HG03571 (cell line): ENCODE data around the gene GZMA.

Experiments
- ATAC-seq: cut with Tn5 transposase; IDR thresholded peaks from one replicate; pipeline ENCODE4 v1.9.1; 2021; ENCODE audit not compliant: unreplicated experiment

Gene GZMA

DNA sequence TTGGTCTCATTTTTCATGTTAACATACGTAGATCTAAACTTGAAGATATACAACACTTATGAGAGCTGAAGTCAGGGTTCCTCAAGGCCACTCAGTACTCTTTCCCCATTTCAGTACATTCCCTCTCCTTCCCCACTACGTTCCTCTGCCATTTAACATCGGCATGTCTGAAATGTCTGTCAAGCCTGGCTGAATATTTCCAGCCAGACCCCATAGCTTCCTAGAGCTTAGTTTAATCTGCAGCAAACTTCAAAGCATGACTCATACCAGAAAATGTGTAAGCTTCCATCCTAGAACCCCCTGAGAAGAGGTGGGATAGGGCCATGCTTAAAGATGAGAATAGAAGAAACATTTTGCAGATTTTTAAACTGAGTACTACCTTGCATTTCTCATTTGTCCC is 6.2 kb downstream of the GZMA start:
- no peak for ATAC-seq

DNA sequence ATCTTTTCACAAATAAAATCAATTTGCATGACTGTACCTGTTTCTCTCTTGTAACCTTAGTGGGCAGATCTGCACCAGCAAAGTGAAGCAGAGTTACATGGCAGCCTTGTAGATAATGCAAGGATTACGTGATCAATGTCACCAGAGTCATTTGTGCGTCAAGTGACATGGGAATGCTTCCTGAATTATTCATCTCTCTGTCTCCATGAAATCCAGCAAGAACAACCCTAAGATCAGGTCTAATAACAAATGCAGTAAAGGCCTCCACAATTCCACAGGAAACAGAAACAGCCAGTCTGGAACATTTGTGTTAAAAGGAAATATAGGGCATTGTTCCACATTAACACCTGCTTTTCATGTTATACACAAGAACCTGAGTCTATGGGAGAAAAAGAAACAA is 7.8 kb downstream of the GZMA start:
- no peak for ATAC-seq

DNA sequence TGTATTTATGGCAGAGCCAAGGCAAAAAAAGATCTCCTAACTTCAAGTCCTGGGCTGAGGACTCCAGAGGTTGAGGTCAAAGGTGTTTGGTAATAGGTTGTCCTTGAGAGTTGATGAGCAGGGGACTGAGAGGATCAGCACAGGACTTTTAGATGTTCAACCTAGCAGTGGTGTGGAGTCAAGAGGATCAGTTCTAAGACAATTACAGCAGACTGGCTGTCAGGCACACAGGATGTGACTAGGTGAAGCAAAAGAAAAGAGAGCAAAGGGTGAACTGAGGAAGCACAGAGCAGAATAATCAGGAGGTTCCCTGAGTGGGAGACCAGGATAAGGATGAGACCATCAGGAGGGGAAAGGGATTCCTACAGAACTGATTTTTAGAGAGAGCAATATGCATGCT is 10.9 kb downstream of the GZMA start:
- ATAC-seq, result no peak

- no peak for ATAC-seq
These were observed 11.6 kb downstream of the GZMA start for GRCh38 chr5:55114061-55114460.

- no peak for ATAC-seq
These were observed 20.9 kb downstream of the GZMA start for GRCh38 chr5:55123365-55123764.

GRCh38 chr5:55134053-55134722 is 31.7 kb downstream of the GZMA start:
- no peak for ATAC-seq

DNA sequence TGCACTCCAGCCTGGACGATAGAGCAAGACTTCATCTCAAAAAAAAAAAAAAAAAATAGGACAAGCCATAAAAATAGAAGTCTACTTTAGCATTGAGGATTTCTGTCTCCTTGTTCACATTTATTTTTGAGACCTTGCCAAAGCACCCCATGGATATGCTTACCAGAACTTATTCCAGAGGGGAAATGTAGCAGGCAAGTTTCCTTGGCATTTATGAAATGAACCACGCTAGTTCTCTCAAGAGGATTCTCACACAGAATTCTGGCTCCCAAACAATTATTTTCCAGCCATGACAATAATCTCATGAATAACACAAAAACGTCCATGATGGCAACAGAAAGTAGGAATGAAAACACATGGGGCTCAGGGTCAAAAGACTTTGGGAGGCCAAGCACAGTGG is 34.1 kb downstream of the GZMA start:
- ATAC-seq, result no peak

GRCh38 chr5:55140908-55141665 is 38.6 kb downstream of the GZMA start:
- ATAC-seq, result no peak

- ATAC-seq, result no peak
These were observed 39.7 kb downstream of the GZMA start for GRCh38 chr5:55141945-55142690.

DNA sequence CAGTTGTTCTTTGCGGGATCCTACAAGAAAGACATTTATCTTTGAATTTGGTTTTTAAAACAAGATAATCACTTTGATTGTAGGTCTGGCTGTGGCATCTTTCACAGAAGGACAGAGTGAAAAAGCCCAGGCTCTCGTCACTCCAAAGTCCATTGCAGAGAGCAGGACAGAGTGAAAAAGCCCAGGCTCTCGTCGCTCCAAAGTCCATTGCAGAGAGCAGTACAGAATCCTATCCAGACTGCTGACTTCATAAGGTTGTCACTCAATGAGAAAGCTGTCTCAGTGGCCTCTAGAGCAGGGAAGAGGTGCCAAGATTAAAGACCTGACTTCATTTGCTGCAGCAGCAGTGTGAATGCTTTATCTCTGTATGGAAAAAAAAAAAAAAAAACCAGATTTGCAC is 41.2 kb downstream of the GZMA start:
- ATAC-seq, result no peak

DNA sequence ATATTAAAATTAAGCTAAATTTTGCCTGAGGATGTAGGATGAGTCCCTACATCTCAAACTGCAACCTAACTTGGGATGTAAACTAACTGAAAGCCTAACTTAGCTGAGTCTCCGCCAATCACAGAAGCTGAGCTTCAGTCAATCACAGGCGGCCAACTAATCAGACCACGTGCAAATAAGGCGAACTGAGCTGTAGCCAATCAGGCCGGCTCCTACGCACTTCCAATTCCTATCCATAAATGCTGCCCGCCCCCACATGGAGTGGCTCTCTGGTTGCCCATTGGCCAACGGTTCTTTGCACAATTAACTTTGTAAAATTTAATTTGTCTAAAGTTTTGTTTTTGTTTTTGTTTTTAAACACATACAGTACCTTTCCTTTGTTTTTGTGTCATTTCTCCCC is 43.6 kb downstream of the GZMA start:
- no peak for ATAC-seq

- ATAC-seq, result peak; percentile 82
These were observed 44.2 kb downstream of the GZMA start for GRCh38 chr5:55146543-55147151.

DNA sequence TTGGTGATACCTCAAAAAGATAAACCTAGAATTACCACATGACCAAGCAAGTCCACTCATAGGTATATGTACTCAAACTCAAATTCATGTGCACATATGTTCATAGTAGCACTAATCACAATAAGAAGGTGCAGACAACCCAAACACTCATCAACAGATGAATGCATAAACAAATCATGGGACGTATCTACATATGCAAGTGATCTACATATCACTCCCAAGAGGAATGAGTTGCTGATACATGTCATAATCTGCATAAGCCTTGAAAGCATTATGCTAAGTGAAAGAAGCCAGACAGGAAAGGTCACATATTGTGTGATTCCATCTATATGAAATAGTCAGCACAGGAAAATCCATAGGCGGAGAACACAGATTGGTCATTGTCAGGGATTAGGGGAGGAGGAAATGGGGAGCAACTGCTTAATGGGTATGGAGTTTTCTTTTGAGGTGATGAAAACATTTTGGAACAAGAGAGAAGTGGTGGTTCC is 46.9 kb downstream of the GZMA start:
- ATAC-seq, result no peak

DNA sequence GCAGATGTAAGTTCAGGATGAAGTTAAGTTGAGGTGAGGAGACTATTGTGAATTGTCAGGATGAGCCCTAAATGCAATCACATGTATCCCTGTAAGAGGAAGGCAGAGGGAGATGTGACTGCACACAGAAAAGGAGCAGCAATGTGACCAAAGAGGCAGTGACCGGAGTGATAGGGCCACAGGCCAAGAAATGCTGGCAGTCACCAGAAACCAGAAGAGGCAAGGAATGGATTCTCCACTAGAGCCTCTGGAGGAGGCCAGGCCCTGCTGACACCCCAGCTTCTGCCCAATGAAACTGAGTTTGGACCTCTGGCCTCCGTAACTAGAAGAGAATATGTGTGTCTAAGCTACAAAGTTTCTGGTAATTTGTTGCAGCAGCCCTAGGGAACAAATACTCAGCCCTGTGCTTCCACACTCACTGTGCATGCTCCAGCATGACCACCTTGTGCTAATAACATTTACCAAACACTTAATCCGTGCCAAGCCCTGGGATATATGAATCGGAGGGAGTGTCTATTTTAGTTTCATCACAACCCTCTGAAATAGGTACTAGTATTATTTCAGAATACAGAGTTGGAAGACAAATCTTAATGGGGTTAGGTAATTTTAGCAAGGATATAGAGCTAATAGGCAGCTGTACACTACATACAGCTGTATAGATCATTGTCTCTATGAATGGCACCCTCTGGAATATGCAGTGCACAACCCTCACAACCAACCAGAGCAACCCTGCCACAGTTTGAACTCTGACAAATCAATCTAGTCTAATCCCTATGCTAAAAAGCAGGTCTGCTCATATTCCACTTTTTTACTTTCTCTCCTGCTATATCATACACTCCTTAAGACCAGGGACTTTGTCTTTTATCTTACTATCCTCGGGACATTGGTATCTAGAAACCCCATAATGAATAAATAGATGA is 49.7 kb downstream of the GZMA start:
- no peak for ATAC-seq

- ATAC-seq, result no peak
These were observed 52.4 kb downstream of the GZMA start for GRCh38 chr5:55154873-55155272.
